Mesenteric fat pad (tissue), 1 donor: ENCODE results near the gene HHAT. TPM values are rescaled to one million over a fixed set of nuclear protein-coding genes. Genes with fewer than 3 reads are reported as not detected.

Experiments
- DNase-seq: peaks from one replicate; pipeline ENCODE4 v3.0.0-alpha.2; 2020; ENCODE audit warnings: low spot score
- total RNA-seq: library from RNA; stranded (reverse); fragmentation: NEBNext Ultra II Directional; extraction: Animal tissue kit (Norgen Biotek cat#: 25700); gene quantifications from one replicate; pipeline ENCODE4 v1.2.1, GENCODE V29; 2021
- donor health status: DM: yes; HTN: yes; CAD: no.

Gene HHAT
- total RNA-seq, 1 donor from 2014 or later: 2.5 TPM

DNA sequence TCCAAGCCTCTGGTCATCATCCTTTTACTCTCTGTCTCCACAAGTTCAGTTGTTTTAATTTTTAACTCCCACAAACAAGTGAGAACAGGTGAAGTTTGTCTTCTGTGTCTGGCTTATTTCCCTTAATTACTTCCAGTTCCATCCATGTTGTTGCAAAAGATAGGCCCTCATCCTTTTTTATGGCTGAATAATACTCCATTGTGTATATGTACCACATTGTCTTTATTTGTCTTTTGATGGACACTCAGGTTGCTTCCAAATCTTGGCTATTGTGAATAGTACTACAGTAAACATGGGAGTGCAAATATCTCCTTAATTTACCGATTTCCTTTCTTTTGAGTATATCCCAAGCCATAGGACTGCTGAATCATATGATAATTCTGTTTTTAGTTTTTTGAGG, 262.5 kb downstream of the HHAT start:
- no peak for DNase-seq

DNA sequence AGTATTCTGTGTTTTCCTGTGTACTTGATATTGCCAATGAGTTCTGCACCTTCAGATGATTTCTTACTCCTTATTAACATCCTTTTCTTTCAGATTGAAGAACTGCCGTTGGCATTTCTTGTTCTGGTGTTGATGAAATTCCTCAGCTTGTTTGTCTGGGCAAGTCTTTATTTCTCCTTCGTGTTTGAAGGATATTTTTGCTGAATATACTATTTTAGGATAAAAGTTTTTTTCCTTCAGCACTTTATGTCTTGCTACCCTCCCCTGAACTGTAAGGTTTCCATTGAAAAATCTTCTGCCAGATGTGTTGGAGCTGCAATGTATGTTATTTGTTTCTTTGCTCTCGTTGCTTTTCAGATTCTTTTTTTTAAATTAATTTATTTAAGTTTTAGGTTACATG, 265.9 kb downstream of the HHAT start:
- no peak for DNase-seq

DNA sequence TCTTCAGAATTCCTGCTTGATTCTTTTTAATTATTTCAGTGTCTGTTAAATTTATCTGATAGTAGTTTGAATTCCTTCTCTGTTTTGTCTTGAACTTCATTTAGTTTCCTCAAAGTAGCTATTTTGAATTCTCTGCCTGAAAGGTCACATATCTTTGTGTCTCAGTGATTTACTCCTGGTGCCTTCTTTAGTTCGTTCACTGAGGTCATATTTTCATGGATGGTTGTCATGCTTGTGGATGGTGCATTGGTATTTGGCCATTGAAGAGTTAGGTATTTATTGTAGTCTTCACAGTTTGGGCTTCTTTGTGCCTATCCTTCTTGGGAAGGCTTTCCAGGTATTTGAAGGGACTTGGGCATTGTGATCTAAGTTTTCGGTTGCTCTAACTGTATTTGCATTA, 267.9 kb downstream of the HHAT start:
- no peak for DNase-seq

DNA sequence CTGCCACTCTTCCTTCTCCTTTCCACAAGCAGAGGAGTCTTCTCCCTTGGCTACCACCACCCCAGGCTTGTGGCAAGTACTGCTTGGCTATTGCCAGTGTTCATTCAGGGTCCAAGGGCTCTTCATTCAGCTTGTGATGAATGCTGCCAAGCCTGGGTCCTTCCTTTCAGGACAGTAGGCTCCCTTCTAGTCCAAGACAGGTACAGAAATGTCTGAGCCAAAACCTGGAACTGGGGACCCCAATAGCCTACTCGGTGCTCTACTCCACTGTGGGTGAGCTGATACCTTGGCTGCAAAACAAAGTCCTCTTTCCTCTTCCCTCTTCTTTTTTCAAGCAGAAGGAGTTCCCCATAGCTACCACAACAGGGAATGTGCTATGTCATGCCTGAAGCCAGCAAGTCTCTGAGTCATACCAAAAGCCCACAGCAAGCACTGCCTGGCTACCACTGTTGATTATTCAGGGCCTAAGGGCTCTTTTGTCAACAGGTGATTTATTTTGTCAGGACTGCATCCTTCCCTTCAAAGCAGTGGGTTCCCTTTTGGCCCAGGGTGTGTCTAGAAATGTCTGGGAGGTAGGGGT, 268.9 kb downstream of the HHAT start:
- DNase-seq: no peak

DNA sequence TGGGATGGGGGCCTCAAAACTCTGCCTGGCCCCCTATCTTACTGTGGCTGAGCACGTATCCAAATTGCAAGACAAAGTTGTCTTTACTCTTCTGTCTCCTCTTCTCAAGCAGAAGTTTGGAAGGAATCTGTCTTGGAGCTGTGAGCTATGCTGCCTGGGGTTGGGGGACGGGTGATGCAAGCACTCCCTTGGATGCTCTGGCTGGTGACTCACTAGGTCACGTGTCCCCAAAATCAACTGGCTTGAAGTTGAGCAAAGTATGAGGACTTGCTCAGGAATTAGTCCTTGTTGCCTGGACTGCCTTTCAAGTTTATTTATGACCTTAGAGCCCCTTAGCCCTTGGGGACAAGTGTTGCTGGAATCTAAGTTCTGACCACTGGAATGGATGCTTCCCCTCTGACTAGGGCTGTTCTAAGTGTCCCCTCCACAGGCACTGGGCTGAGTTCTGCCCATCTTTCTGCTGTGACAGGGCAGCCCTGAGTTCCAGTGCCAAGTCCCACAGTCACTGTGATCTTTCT, 269.5 kb downstream of the HHAT start:
- no peak for DNase-seq

DNA sequence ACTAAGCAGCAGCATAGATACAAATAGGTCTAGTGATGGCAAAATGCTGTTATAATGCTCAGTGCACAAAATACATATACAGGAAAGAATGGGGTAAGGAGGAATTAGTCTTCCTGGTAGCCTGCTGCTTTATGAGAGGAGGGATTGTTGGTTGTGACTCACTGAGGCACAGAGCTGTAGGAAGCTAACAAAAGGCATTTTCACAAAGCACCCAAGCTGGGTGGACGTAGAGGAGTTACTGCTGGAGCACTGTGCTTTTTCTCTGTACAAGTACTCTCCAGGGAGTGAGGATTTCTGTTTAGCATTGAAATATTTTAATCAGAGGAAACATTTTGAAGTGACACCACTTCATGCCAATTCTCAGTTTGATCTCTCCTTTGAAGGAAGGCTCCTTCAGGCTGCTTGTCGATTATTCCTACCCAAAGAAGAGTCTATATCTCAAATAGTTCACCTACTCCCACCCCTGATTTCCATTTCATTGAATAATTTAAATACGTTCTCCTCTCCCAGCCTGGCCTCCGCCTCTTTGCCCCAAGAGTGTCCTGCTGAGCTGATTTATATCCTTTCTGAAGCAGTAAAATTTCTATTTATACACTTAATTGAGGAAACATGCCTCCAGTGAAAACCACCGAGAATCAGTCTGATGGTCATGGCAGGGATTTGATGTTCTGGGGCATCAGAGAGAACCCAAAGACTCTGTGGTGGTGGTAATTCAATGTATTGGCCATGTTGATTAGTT, 271.9 kb downstream of the HHAT start:
- DNase-seq: no peak

DNA sequence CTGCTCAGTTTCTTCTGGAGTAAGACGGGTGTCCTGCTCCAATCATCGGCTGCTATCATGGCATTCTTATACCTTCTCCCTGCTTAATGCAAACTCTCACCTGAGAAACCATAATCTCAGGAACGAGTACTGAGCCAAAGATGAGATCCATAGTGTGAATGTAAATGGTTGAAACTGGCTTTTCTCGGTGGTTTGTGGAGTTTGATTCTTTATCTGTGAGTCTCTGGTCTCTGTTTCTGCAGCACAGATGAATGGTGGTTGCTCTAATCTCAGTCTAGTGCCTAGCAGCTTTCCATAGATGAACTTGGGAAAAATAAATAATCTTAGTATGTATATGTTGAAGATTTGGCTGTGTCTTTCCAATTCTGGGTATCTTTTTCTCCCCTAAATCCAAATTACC, 274.4 kb downstream of the HHAT start:
- no peak for DNase-seq

DNA sequence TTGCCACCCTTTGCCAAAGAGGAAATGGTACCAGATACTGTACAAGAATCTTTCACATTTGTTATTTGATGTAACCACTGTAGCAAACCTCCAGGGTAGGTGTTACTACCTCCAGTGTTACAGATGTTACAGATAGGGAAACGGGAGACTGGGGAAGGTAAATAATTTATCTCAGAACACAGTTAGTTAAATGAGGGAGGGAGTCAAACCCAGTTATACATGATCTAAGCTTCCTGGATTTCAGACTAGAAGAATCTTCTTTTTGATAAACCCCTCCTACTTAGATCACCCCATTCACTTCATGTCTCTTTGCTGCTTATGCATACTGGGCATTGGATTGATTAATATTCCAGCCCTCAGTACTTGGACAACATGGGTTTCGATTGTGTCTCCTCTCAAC, 276.4 kb downstream of the HHAT start:
- no peak for DNase-seq

DNA sequence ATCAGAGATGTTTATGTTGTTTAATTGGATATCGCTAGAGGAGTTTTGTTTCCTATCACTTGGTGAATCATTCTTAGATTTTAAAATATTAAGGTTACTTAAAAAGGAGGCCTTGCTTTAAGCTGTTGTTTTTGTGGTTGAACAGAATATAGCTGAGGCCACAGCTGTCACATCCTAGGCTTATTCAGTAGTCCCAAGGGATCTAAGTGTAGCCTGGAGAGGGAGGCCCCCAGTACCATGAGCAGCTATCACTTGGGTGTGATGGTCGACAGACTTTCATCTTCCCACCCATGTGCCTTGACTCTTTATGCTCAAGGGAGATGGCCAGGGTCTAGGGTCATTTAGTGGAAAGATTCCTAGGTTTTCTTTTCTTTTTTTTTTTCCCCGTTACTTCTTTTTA, 278.7 kb downstream of the HHAT start:
- DNase-seq: no peak

DNA sequence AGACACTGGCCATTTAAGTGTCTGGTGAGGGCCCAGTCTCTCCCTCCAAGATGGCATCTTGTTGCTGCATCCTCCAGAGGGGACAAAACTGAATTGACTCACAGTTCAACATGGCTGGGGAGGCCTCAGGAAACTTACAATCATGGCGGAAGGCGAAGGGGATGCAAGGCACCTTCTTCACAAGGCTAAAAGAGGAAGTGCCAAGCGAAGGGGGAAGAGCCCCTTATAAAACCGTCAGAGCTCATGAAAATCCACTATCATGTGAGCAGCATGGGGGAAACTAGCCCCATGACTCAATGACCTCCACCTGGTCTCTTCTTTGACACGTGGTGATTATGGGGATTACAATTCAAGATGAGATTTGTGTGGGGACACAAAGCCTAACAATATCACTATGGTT, 280.1 kb downstream of the HHAT start:
- DNase-seq: no peak

DNA sequence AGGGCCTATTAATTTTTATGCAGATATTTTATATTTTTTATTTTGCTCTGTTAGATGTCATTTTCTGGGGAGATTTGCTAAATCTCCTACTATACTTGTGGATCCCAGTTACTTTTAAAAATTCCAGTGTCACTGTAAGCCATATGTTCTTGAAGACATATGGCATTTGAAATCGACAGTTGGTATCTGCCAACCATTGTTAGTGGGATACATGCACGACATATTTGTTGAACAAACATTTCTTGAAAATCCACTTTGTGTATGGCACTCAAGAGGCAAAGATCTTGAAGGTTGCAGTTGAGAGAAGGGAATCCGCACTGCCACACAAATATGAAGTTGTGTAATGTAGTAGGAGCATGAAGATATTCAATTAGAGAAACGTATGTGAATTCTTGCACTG, 287.7 kb downstream of the HHAT start:
- DNase-seq: no peak

DNA sequence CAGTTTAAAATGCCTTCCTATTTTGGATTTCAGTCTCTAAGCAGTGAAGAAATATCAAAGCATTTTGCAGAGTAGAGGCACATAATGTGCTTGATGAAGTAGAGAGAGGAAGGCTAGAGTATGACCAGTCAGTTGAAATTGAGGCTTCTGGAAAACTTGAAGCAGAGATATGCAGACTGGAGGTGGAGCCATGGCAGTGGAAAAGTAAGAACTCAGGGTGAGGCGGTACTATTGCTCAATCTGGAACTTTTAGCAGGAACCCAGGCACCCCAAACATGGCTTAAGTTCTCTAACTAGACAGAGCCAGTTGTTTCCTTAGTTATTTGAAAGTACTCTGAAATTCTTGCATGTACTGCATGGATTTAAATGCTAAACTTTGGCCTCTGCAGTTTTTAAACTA, 288.6 kb downstream of the HHAT start:
- no peak for DNase-seq

- DNase-seq: no peak
Observed at GRCh38 chr1:210618369-210618768, 289.7 kb downstream of the HHAT start.

GRCh38 chr1:210620867-210621488, 292.3 kb downstream of the HHAT start:
- DNase-seq: no peak

- no peak for DNase-seq
Observed at GRCh38 chr1:210621712-210622111, 293.0 kb downstream of the HHAT start.

- DNase-seq: no peak
Observed at GRCh38 chr1:210624722-210625121, 296.0 kb downstream of the HHAT start.

GRCh38 chr1:210625715-210626114, 297.0 kb downstream of the HHAT start:
- DNase-seq: no peak

DNA sequence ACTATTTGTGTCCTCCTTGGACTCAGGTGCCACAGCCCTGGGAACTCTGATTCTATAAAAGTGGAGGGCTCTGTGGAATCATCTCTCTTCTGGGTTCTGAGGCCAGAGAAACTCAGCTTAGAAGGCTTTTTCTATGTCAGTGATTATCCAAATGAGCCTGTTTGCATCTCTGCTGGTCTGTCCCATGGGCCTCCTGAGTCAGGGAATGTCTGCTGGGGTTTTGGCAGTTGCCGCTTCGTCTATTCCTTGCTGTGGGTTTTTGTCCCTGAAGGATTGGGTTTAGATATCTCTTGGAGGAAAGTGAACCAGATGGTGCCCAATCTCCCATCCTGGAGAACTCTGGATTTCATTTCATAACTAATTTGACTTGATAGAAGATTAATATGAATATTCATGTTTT, 297.6 kb downstream of the HHAT start:
- no peak for DNase-seq

DNA sequence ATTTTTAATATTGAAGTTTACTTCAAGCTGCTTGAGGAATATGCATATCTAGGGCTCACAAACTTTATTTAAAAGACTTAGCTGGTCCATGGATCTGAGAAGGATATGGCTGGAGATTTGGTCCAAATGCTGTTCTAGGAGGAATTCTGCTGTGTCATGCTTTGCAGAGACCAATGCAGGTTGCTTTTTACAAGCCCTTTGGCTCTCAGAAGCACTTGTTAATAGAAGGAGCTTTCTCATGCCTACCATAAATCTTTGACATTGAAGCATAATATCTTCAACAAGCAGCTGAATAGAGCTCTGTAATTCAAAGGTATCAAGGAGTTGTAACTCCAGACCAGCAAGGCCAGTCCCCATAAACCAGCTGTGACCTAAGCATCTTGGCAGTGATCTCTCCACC, 299.1 kb downstream of the HHAT start:
- DNase-seq: no peak

DNA sequence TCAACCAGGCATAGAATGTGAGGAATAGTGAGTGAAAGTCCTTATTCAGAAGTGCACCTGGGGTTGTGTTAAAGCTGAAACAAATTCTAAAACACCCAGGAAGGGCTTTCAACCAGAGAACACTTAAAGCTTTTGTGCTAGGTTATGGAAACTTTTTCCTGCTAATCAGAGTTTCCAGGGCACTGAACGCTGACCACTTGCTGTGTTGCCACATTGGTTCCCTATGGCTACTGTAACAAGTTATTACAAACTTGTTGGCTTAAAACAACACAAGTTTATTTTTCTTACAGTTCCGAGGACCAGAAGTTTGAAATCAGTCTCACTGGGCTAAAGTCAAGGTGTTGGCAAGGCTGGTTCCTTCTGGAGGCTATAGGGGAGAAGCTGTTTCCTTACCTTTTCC, 300.6 kb downstream of the HHAT start:
- no peak for DNase-seq

GRCh38 chr1:210631399-210631798, 302.7 kb downstream of the HHAT start:
- no peak for DNase-seq

DNA sequence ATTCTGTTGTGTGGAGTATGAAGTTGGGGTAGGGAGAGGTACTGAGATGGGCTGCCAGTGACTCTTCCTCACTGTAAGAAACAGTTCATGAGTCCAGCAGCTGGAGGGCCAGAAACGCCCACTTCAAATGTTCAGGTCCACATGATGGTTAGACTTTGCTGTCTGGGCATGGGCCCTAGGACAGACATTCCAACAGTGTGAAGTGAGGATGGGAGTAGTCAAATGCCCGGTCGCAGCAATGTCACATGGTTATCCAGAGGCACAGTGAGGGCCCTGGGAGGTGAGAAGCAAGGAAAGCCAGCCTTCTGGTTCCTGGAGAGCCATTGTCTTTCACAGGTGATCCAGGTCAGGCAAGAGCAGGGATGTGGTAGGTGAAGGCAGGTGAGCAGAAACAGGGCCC, 304.4 kb downstream of the HHAT start:
- DNase-seq: no peak

DNA sequence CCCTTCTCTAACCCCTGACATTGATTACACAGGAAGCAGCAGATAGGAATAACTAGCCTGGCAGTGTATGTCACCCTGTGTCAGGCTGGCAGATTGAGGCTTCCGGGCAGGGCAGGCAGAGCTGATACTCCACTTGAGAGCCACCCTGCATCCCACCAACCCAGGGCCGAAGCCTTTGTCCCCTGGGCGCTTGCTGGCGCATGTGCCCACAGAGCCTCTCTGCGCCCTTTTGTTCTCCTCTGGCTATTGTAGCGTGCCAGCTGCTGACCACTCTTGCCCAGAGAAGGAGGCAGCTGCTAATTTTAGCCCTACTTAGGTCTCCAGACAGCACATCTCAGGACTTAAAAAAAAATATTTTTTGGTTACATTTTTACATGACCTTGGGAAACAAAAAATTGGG, 304.9 kb downstream of the HHAT start:
- DNase-seq: no peak
